ENCODE measurements around the gene ING2. TPM values are rescaled to one million over a fixed set of nuclear protein-coding genes. Genes with fewer than 3 reads are reported as not detected.

Gene ING2
- total and polyA plus RNA-seq, 4 donors: 3.9 to 8.8 (median 5.1) TPM

DNA sequence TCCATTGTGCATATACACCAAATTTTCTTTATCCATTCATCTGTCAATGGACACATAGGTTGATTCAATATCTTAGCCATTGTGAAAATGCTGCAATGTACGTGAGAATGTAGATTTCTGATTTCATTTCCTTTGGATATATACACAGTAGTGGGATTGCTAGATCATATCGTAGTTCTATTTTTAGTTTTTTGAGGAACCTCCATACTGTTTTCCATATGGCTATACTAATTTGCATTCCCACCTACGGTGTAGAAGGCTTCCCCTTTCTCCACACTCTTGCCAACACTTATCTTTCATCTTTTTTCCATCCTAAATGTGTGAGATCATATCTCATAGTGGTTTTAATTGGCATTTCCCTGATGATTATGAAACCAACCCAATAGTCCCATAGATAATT, 43.4 kb downstream of the ING2 start:
- WGBS: 86% methylated on average over 3 of the region's 3 CpGs
- Histone ChIP-seq H3K9me3 (ENCODE audit: control insufficient read depth in 4 of 4, low read length in 3 of 4) (peaks cover 0 to 9% (median 4%) of the 10 kb centered on the region in 4 donors), H3K4me3 (ENCODE audit: low read depth in 1 of 3, low read length in 3 of 3) (no peak overlapping the region), H3K36me3 (ENCODE audit: control insufficient read depth in 4 of 4, insufficient read depth in 3 of 4, low read depth in 1 of 4, low read length in 3 of 4) (no peaks in the 10 kb centered on the region), H3K9ac (ENCODE audit: low read depth in 1 of 2, low read length in 2 of 2) (no peak overlapping the region), H3K27ac (ENCODE audit: low read depth in 1 of 2, low read length in 2 of 2) (no peak overlapping the region), H3K4me1 (ENCODE audit: control insufficient read depth in 4 of 4, insufficient read depth in 4 of 4, low read length in 3 of 4) (no peaks in the 10 kb centered on the region), H3K27me3 (ENCODE audit: control insufficient read depth in 4 of 4, insufficient read depth in 4 of 4, low read length in 3 of 4) (no peaks in the 10 kb centered on the region)
- no peak for DNase-seq (ENCODE audit: low spot score)
- TF ChIP-seq RXRA (IDR thresholded peaks at IDR 0.05): no peak

- no peak overlapping the region for H3K4me3 ChIP-seq (ENCODE audit: low read depth in 1 of 3, low read length in 3 of 3)
- no peak for DNase-seq (ENCODE audit: low spot score)
- no peak for TF ChIP-seq SP1 (IDR thresholded peaks at IDR 0.05)
- TF ChIP-seq GABPA (IDR thresholded peaks at IDR 0.05 in 1 of 2, conservative IDR thresholded peaks at IDR 0.05 in 1 of 2): no peak
- TF ChIP-seq YY1 (IDR thresholded peaks at IDR 0.05): no peak
- TF ChIP-seq TAF1 (conservative IDR thresholded peaks at IDR 0.05): no peak
- TF ChIP-seq, protein P1, sequence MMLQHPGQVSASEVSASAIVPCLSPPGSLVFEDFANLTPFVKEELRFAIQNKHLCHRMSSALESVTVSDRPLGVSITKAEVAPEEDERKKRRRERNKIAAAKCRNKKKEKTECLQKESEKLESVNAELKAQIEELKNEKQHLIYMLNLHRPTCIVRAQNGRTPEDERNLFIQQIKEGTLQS (IDR thresholded peaks at IDR 0.05): no peak
- H3K36me3 ChIP-seq (ENCODE audit: control insufficient read depth in 4 of 4, insufficient read depth in 3 of 4, low read depth in 1 of 4, low read length in 3 of 4): no peaks in the 10 kb centered on the region
- H3K4me1 ChIP-seq (ENCODE audit: control insufficient read depth in 4 of 4, insufficient read depth in 4 of 4, low read length in 3 of 4): no peaks in the 10 kb centered on the region
- H3K9ac ChIP-seq (ENCODE audit: low read depth in 1 of 2, low read length in 2 of 2): no peak overlapping the region
- H3K27me3 ChIP-seq (ENCODE audit: control insufficient read depth in 4 of 4, insufficient read depth in 4 of 4, low read length in 3 of 4): peaks cover 0 to 2% (median 0%) of the 10 kb centered on the region in 4 donors
- no peak overlapping the region for H3K27ac ChIP-seq (ENCODE audit: low read depth in 1 of 2, low read length in 2 of 2)
- WGBS: 79% methylated on average over 5 of the region's 5 CpGs
- H3K9me3 ChIP-seq (ENCODE audit: control insufficient read depth in 4 of 4, low read length in 3 of 4): no peaks in the 10 kb centered on the region
Measured at GRCh38 chr4:183550345-183551093, 45.7 kb downstream of the ING2 start.

- DNase-seq (ENCODE audit: low spot score): no peak
Measured at GRCh38 chr4:183552274-183553146, 47.7 kb downstream of the ING2 start.

More at GRCh38 chr4:183552274-183553146, 47.7 kb downstream of the ING2 start:
- Histone ChIP-seq H3K4me1 (ENCODE audit: control insufficient read depth in 4 of 4, insufficient read depth in 4 of 4, low read length in 3 of 4) (no peaks in the 10 kb centered on the region), H3K36me3 (ENCODE audit: control insufficient read depth in 4 of 4, insufficient read depth in 3 of 4, low read depth in 1 of 4, low read length in 3 of 4) (no peaks in the 10 kb centered on the region), H3K27ac (ENCODE audit: low read depth in 1 of 2, low read length in 2 of 2) (no peak overlapping the region), H3K27me3 (ENCODE audit: control insufficient read depth in 4 of 4, insufficient read depth in 4 of 4, low read length in 3 of 4) (peaks cover 0 to 2% (median 0%) of the 10 kb centered on the region in 4 donors), H3K9me3 (ENCODE audit: control insufficient read depth in 4 of 4, low read length in 3 of 4) (peaks cover 0 to 1% (median 0%) of the 10 kb centered on the region in 4 donors), H3K4me3 (ENCODE audit: low read depth in 1 of 3, low read length in 3 of 3) (no peak overlapping the region), H3K9ac (ENCODE audit: low read depth in 1 of 2, low read length in 2 of 2) (no peak overlapping the region)
- TF ChIP-seq, protein P2, sequence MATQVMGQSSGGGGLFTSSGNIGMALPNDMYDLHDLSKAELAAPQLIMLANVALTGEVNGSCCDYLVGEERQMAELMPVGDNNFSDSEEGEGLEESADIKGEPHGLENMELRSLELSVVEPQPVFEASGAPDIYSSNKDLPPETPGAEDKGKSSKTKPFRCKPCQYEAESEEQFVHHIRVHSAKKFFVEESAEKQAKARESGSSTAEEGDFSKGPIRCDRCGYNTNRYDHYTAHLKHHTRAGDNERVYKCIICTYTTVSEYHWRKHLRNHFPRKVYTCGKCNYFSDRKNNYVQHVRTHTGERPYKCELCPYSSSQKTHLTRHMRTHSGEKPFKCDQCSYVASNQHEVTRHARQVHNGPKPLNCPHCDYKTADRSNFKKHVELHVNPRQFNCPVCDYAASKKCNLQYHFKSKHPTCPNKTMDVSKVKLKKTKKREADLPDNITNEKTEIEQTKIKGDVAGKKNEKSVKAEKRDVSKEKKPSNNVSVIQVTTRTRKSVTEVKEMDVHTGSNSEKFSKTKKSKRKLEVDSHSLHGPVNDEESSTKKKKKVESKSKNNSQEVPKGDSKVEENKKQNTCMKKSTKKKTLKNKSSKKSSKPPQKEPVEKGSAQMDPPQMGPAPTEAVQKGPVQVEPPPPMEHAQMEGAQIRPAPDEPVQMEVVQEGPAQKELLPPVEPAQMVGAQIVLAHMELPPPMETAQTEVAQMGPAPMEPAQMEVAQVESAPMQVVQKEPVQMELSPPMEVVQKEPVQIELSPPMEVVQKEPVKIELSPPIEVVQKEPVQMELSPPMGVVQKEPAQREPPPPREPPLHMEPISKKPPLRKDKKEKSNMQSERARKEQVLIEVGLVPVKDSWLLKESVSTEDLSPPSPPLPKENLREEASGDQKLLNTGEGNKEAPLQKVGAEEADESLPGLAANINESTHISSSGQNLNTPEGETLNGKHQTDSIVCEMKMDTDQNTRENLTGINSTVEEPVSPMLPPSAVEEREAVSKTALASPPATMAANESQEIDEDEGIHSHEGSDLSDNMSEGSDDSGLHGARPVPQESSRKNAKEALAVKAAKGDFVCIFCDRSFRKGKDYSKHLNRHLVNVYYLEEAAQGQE (IDR thresholded peaks at IDR 0.05): no peak
- no peak for TF ChIP-seq JUND (IDR thresholded peaks at IDR 0.05)
- no peak for TF ChIP-seq EGR1 (IDR thresholded peaks at IDR 0.05; ENCODE audit: low read depth in 2 of 2)
- no peak for TF ChIP-seq CTCF (IDR thresholded peaks at IDR 0.05; ENCODE audit: low read depth, low read length, missing input control)
- no peak for TF ChIP-seq GABPA (IDR thresholded peaks at IDR 0.05 in 1 of 2, conservative IDR thresholded peaks at IDR 0.05 in 1 of 2)
- TF ChIP-seq FOXA1 (IDR thresholded peaks at IDR 0.05): no peak
- TF ChIP-seq HNF4G (IDR thresholded peaks at IDR 0.05): no peak
- TF ChIP-seq YY1 (IDR thresholded peaks at IDR 0.05): no peak
- TF ChIP-seq, protein P1 (IDR thresholded peaks at IDR 0.05): no peak
- 87% methylated on average over 18 of the region's 18 CpGs for WGBS

All from liver (tissue), 9 donors.